T-helper 2 cell (primary cell): ENCODE results near the gene CRTC1.

Experiments used
- DNase-seq, 5 experiments: peaks; one replicate each; pipeline versions ENCODE4 v3.0.0 to v3.0.0-alpha.2; 2012 to 2022

Gene CRTC1

GRCh38 chr19:18788529-18789421 lies 105.3 kb downstream of the CRTC1 start:
- DNase-seq = no peak

- DNase-seq = no peak
Observed at GRCh38 chr19:18789422-18789869, 106.0 kb downstream of the CRTC1 start.

GRCh38 chr19:18789883-18790565 lies 106.5 kb downstream of the CRTC1 start:
- DNase-seq = peak in 2 of 5 experiments; percentile 29 to 35

- no peak for DNase-seq
Observed at GRCh38 chr19:18790566-18791314, 107.3 kb downstream of the CRTC1 start, which contains the start of gene COMP. Gene COMP (minus strand): TSS chr19:18791305. CDS start chr19:18791269, 36 bp downstream.

GRCh38 chr19:18791315-18791678 lies 107.8 kb downstream of the CRTC1 start:
- DNase-seq = no peak

- no peak for DNase-seq
Observed at GRCh38 chr19:18792661-18793060, 109.2 kb downstream of the CRTC1 start.

GRCh38 chr19:18793144-18794028 lies 109.9 kb downstream of the CRTC1 start:
- no peak for DNase-seq

- DNase-seq = no peak
Observed at GRCh38 chr19:18794029-18794313, 110.5 kb downstream of the CRTC1 start.

GRCh38 chr19:18794692-18795091 lies 111.2 kb downstream of the CRTC1 start:
- no peak for DNase-seq

- no peak for DNase-seq
Observed at GRCh38 chr19:18795540-18795939, 112.1 kb downstream of the CRTC1 start.

GRCh38 chr19:18796239-18796638 lies 112.8 kb downstream of the CRTC1 start:
- no peak for DNase-seq

GRCh38 chr19:18798384-18799352 lies 115.2 kb downstream of the CRTC1 start:
- DNase-seq = no peak

GRCh38 chr19:18799389-18799970 lies 116.0 kb downstream of the CRTC1 start:
- no peak for DNase-seq

GRCh38 chr19:18800079-18800478 lies 116.6 kb downstream of the CRTC1 start:
- no peak for DNase-seq

- no peak for DNase-seq
Observed at GRCh38 chr19:18800636-18801035, 117.2 kb downstream of the CRTC1 start.

- DNase-seq = no peak
Observed at GRCh38 chr19:18802354-18802753, 118.9 kb downstream of the CRTC1 start.

- DNase-seq = no peak
Observed at GRCh38 chr19:18803550-18804138, 120.2 kb downstream of the CRTC1 start.

- no peak for DNase-seq
Observed at GRCh38 chr19:18804139-18804601, 120.7 kb downstream of the CRTC1 start.

- no peak for DNase-seq
Observed at GRCh38 chr19:18804643-18805042, 121.2 kb downstream of the CRTC1 start.

- DNase-seq = no peak
Observed at GRCh38 chr19:18807861-18808331, 124.4 kb downstream of the CRTC1 start.
